GM10266 (cell line): ENCODE data around the gene ABCG5.

Experiments
- DNase-seq: peaks from one replicate; pipeline ENCODE4 v3.0.0; 2012; ENCODE audit errors: extremely low spot score
- TF ChIP-seq, protein P1 (sequence below): IDR thresholded peaks from 2 replicates; pipeline ENCODE4 v1.5.1; 2012; ENCODE audit warnings: mild to moderate bottlenecking, low read depth; ENCODE audit not compliant: control insufficient read depth, insufficient read depth; ENCODE audit errors: missing control alignments

The ABCG5 gene

DNA sequence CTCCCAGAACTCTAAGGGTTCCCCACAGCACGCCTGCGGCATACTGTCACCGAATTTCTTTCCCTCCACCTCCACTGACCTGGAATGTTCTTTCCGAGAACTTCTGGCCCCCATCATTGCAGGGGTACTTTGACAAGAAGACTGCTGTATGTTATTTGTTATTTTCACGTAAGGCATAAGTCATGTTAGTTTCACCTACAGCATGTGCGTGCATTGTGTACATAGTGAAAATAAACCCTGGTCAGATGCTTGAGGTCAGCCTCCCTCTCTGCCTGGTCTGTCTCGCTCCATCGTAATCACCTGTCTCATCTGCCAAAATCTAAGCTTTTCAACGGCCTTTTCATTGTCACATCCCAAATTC is 4.2 kb upstream of the ABCG5 start:
- TF ChIP-seq, protein P1, sequence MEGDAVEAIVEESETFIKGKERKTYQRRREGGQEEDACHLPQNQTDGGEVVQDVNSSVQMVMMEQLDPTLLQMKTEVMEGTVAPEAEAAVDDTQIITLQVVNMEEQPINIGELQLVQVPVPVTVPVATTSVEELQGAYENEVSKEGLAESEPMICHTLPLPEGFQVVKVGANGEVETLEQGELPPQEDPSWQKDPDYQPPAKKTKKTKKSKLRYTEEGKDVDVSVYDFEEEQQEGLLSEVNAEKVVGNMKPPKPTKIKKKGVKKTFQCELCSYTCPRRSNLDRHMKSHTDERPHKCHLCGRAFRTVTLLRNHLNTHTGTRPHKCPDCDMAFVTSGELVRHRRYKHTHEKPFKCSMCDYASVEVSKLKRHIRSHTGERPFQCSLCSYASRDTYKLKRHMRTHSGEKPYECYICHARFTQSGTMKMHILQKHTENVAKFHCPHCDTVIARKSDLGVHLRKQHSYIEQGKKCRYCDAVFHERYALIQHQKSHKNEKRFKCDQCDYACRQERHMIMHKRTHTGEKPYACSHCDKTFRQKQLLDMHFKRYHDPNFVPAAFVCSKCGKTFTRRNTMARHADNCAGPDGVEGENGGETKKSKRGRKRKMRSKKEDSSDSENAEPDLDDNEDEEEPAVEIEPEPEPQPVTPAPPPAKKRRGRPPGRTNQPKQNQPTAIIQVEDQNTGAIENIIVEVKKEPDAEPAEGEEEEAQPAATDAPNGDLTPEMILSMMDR = no peak
- no peak for DNase-seq

DNA sequence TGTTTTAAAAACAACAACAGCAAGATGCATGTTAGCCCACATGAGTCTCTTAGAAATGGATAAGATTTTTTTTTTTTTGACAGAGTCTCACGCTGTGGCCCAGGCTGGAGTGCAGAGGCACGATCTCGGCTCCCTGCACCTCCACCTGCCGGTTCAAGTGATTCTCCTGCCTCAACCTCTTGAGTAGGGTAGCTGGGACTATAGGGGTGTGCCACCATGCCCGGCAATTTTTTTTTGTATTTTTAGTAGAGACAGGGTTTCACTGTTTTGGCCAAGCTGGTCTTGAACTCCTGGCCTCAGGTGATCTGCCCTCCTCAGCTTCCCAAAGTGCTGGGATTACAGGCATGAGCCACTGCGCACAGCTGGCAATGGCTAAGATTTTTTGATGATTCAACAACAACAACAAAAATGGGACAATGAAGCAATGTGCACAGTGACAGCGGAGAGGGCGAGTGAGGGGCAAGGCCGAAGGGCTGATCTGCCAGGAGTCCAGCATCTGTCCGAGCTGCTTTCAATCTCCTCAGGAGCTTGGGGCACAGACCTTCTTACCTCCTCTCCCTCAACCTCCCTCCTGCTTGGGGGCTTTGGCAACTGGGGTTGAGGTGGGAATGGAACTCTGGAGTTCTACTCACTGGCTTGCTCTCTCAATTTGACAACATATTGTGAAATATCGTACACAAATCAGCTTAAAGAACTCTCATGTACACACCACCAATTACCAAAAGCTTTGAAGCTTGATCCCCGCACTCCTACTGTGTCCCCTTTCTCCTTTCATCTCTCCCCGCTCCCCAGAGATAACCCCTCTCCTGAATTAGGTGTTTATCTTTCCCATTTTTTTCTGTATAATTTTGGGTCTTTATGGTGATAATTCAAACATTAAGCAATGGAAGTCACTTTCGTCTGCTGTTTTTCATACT is 3.6 kb upstream of the ABCG5 start:
- DNase-seq = no peak
- TF ChIP-seq, protein P1 = no peak

DNA sequence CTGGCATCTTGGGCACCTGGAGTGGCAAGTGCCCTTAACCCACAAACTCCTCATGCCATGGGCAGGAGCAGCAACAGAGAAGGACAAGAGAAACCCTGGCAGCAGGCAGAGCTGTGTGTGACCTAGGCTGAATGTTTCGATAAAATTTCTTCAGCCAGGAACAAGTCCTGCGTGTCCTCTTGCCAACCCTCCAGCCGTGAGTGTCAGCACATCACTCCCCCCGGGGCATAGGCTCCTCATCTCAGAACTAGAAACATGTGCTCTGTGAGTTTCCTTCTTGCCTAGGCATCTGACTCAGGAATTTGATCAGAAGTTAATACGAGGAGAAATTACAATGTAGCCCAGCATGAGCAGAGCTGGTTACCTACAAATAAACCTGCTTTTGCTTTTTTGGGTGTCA is 2.3 kb upstream of the ABCG5 start:
- TF ChIP-seq, protein P1 = no peak
- DNase-seq = no peak

DNA sequence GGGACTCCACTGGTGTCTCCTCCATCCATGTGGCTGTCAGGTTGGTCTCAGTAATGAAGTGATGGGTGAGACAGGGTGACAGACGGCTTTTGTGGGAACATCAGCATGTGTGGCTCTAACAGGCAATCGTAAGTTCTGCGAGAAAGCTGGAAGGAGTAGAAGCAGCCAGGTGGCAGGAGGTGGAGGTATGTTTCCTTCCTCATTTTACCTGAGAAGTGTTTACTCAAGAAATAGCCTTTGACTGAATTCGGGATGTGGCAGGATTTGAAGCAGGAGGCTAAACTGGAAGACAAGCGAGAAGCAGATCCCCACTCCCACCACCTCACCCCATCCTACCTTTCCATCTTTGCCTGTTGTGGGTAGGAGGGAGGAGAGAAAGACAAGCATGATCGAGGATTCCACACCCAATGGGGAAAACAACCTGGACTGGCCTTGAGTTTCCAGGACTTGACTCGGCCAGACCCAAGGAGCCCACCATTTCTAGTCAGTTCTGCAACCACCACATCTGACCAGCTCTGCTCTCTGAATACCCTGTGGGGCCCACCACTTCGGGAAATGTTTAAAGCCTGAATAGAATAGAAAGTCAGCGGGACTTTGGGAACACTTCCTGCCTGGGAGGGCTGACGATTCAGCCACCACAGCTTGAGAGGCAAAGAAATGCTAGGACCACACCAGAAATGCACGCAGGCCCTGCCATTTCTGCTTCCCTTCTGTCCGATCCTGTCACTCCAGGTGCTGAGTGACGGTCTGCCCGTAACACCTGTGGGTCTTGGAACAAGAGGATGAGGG is 1.3 kb upstream of the ABCG5 start:
- DNase-seq = no peak
- TF ChIP-seq, protein P1 = no peak

DNA sequence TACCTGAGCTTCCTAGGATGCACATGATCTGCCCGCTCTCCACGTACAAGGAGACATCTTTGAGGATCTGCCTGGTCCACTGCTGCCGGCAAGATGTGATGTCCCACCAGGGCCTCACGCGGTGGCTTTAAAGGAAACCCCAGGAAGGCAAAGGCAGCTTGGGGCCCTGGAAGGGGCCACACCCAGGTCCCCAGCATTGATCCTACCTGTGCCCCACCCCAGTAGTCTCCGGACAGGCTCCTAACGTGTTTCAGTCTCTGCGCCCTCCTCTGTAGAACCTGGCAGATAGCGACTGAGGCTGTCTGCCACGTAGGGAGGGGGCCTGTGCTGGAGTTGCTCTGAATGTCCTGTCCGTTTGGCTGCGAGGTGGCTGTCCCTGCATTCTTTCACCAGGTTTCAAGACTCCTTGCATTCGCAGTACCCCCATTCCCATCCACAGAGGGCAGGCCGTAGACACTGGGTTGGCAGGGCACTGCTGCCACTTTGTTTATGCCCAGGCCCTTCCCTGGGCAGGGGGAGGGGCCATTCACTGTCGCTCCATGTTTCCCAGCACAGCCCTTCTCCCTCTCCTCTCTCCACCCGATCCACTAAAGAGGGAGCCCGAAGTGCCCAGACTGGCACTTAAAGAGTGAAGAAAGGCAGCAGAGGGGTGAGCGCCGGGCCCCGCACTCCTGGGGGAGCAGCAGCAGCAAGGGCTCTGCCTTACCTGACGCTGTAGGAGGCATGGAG is 644 bp downstream of the ABCG5 start:
- no peak for DNase-seq
- TF ChIP-seq, protein P1 = no peak

DNA sequence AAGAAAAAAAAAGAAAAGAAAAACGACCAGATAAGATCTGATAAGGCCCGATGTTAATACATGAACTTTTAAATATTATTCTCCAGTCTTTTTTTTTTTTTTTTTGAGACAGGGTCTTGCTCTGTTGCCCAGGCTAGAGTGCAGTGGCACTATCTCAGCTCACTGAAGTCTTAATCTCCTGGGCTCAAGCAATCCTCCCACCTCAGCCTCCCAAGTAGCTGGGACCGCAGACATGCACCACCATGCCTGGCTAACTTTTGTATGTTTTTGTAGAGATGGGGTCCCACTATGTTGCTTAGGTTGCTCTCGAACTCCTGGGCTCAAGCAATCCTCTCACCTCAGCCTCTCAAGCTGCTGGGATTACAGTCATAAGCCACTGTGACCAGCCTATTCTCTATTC is 1.6 kb downstream of the ABCG5 start:
- DNase-seq = no peak
- TF ChIP-seq, protein P1 = no peak
